ENCODE results near the gene GALNT9.
"Not testable (repeated sequence)": the region's sequence is repeated elsewhere in the genome, so short reads cannot be mapped to it uniquely, and the experiment has no call there.

The GALNT9 gene

DNA sequence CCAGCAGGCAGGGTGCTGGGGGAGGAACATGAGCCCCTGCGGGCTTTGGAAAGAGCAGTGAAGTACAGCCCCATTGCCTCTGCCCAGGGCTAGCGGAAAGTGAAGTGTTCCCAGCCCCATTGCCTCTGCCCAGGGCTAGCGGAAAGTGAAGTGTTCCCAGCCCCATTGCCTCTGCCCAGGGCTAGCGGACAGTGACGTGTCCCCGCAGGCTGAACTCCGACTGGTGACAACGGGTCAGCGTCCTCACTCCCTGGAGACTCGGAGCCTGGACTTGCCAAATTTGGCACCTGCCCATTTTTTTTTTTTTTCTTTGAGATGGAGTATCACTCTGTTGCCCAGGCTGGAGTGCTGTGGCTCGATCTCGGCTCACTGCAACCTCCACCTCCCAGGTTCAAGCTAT lies 134.1 kb downstream of the GALNT9 start:
- DNase-seq, result not testable (repeated sequence)

DNA sequence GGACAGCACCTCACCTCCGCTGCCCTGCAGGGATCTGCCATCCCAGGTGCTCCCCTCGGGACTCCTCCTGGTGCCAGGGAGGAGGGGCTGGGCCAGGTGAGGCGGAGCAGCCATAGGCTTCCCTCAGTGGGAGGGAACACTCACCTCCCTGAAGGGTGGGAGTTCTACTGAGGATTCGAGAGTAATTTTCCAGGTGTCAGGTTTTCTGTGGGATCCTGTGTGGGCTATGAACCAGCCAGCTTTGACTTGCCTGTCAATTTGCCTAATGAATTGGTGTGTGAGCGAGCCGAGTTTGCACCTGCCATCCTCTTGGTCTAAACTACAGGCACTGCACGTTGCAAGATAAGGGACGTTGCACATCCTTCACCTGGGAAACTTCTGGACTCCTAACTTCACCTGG lies 134.8 kb downstream of the GALNT9 start:
- no peak for DNase-seq

DNA sequence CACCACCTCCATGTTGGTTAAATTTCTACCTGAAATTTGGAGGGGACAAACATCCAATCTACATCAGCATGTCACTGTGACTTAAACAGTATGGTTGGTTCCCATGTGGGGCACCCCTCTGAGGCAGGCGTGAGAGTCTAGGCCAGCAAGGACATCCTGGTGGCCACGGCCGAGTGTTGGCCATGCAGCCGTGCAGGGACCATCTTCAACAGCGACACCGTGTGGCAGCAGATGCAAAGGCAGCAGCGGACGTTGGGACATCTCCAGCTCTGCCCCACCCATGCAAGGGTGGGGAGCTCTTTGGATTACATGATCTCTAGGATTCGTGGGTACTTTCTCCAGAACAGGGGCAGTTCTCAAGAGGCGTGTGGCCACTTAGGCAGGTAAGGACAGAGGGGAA lies 135.3 kb downstream of the GALNT9 start:
- DNase-seq, result no peak

DNA sequence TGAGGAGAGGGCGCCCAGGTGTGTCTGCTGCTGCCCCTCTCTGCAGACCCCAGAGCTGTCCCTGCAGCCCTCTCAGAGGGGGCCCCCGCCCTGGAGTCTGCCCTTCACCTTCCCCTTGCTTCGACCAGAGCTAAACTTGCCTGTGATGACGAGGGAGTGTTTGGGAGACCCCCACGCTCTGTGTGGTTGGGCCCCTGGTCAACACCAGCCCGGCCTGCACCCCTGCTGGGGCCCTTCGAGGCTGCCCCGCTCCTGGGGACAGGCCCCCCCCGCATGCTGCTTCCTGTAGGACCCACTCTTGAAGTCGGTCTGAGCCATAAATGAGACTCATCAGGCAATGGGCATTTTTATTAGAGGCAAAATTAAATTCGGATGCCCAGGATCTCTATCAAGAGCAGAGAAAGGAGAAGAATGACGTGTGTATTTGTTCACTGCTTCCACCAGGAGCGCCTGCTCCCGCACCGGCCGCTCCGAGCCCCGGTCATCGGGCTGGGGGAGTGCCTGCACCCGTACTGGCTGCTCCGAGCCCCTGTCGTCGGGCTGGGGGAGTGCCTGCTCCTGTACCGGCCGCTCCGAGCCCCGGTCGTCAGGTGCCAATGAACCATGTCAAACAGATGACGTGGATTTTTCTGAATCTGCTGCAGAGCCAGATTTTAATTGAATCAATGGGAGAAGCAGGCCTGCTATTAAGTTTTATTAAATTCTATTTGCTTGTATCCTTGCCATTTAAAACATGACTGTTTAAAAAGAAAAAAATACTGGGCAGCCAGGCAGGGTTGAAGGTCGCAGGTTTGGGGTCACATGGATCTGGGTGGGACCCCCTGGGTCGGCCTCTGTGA lies 137.5 kb downstream of the GALNT9 start:
- no peak for DNase-seq

DNA sequence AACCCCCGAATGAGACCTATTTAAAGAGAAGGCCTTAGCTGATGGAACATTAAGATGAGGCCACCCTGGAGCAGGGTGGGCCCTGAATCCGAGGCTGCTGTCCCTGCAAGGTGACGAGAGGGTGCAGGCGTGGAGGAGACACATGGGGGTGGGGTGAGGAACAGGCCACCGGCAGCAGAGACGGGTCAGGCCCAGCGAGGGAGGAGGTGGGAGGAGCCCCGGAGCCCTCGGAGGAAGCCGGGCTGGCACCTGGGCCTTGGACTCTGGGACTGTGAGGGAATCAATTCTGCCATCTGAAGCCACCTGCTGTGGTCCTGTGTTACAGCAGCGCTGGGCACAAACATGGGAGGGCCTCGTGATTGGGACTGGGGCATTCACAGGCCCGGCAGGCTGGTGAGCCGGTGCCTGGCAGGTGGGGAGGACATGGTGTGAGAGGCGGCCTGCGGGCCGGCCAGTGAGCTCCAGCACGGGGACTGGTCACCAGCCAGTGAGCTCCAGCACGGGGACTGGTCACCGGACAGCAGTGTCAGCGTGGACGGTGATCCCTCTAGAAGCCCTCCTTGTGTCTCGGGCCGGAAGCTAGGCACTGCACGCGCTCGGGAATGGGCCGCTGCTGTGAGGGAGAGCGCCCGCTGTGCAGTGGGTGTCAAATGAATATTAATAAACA lies 138.4 kb downstream of the GALNT9 start:
- DNase-seq, result no peak

DNA sequence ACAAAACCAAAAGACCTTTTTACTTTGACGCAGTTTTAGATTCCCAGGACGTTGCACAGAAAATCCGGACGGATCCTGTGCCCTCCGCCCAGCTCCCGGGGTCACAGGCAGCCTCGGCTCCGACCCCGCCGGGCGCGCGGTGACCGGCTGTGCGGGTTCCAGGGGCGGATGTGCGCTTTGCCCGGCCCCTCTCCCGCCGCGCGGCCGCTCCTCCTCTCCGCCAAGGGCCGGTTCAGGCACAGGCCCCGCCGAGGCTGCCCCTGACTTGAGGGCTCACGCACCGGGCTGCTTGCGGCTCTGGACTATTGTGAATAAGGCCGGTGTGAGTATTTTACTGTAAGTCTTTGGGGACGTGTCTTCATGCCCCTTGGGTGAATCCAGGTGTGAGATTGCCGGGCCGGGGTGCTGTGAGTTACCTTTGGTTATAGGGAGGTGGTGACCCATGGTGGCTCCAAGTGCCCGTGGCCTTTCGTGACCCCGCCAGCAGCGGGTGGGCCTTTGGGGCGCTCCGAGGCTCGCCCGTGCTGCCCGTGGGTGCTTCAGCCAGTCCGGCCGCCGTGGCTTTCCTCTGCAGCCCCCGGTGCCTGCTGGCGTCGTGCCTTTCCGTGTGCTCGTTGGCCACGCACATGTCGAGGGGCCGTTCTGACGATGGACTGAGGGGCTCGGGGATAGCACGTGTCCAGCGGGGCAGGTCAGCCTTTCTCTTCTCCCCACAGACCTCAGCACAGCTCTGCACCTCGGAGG lies 139.2 kb downstream of the GALNT9 start:
- no peak for DNase-seq

DNA sequence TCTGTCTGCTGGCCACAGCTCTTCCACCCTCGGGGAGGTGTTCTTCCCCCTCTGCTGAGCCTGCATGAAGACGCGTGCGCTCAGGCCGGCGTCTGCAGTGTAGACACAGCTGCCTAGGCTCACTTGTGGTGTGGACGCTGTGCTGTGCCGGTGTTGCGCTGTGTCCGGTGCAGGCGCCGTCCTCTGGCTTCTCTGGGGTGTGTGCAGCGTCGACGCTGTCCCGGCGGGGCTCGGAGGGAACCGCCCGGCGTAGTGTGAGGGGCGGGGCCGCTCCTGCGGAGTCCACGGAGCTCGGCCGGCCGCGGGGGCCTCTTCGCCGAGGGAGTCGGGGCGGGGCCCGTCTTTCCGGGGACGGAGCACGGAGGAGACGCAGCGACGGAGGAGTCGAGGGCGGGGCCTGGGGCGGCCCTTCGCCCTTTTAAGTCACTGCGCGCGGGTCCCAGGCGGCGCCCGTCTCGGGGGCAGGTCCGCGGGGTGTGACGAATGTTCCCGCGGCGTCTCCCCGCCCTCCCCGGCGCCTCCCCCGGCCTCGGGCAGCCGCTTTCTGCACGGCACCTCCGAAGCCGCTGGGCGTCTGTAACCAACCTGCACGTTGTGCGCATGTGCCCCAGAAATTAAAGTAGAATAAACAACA lies 139.9 kb downstream of the GALNT9 start:
- DNase-seq, result peak; percentile 89

DNA sequence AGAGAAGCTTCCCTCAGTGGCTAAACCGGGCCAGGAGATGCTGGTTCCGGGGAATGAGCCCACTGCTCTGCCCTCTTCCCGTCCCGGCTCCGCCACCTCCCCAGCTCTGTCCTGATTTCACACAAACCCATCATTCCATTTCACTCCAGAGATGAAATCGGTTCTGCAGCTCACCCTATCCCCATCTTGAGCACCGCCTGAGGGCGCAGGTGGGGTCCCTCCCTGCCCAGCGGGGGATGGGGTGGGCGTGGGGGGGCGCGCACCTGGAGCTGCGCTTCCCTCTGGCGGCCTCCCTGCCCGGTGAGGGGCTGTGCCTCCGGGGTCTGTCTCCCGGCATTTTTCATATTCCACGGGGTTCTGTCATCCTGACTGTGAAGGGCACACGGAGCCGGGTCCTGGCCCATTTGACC lies 140.5 kb downstream of the GALNT9 start:
- no peak for DNase-seq

DNA sequence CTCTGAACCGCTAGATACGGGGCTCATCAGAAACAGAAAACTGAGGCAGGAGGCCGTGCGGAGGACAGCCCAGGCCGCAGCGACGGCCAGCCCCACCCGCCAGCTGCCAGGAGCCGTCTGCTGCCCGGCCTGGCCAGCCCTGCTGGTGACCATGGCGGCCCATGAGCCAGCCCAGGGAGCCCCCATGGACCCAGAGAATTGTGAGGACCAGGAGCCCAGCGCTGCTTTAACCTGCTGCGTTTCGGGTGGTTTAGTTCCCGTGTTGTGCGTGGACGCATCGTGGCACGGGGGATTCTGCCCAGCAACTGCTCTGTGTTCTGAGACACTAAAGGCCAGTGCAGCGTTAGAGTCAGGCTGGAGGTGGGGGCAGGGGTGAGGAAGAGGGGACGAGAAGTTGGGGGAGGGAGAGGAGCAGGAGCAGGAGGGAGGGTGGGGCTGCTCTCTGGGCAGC lies 140.9 kb downstream of the GALNT9 start:
- DNase-seq, result no peak

DNA sequence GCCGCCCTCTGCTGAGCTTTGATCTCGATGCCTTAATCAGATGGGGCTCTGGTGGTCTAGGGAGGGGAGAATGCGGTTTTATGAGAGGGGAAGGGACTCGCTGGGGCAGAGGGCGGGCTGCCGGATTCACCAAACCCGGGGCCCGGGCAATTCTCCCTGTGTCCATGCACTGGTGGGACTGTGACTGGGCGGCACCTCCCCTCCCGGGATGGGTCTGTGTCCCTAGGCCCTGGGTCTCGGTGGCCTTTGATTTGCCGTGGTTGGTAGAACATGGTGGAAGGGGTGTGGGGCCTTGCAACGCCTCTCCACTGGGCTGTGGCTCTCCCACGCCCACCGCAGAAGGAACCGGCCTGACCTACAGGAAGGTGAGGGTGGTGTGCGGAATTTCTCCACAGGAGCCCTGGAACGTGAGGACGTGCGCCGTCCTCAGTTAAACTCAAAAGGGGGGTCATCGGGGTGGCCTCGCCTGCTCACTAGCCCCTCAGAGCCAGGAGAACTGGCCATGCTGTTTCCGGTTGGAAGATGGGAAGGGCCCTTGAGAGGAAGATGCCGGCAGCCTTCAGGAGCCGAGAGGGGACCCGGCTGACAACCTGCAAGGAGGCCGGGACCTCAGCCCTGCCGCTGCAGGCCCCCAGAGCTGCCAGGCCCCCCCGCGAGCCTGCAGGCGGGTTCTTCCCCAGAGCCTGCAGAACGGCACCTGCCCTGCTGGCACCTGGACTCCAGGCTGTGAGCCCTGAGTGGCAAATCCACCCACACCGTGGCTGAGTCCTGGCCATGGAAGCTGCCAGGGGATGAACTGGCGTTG lies 141.5 kb downstream of the GALNT9 start:
- no peak for DNase-seq

DNA sequence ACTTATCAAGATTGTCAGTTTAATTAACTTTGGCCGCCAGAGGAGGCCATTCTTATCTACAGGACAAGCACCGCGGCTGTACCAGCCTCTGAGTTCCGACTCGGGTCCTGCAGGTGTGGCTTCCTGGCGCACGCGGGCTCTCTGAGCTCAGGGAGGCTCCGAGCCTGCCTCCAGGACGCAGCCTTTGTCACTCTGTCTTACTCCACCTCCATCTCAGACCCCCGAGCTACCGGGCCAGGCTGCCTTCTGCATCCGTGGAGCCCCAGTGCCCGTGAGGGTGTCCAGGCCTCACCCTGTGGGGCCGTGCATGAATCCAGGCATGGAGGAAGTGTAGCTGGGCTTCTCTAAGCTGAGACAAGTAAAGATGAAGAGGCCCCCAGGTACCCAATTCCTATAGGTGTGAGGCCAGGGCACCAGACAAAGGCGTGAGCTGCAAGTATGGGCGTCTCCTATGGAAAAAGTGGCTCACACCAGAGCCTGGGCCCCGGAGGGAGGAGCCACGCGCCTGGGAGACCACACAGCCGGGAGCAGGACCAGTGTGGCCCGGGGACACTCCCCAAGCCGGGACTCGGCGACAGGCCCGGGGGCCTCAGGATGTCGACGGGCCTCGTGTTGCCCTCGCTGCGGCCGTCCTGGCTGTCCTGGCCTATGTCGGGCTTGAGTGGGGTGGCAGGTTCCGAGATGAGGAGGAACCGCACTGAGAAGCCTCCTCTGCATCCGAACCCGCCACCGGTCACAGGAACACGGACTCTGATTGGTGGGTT lies 142.3 kb downstream of the GALNT9 start:
- no peak for DNase-seq

DNA sequence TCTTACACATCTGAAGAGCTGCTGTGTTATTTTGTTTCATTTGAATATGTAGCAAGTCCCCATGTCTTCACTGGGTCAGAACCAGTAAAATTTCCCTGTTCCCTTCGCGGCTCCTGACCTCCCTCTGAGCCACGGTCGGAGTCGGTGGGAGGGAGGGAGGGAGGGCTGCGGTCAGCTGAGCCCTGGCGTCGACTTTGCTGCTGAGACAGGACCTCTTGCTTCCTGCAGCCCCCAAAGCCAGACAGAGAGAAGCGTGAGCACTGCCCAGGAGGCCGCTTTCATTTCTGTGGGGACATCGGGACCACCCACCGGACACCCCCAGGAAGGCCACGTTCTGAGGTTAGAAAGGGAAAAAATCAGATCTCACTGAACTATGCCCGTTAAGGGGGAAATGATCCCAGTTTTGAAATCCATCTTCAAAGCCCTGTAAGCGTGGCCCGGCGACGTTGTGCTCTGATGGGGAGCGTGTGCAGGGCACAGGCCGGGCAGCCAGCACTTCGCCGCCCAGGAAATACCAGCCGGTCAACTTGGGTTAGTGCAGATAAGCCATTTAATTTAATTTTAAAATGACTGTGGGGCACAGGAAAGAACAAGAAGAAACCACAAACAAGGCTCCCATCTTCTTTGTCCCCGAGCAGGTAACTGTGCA lies 143.1 kb downstream of the GALNT9 start:
- no peak for DNase-seq

DNA sequence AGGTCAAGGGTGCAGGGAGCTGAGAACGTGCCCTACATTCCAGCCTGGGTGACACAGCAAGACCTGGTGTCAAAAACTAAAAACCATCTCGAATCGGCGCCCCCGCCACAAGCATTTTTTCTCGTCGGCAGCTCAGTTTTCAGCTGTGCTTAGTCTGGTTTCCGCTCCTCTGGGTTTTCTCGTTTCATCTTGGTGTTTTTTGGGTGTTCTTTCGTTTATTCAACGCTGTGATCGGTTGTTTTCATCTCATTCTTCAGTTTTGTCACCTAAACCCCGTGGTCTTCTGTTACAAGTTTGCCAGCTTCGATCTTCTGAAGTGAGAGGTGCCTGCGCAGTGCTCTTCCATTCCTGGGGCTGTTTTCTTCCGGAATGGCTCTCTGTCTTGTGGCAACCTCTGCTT lies 143.7 kb downstream of the GALNT9 start:
- no peak for DNase-seq

DNA sequence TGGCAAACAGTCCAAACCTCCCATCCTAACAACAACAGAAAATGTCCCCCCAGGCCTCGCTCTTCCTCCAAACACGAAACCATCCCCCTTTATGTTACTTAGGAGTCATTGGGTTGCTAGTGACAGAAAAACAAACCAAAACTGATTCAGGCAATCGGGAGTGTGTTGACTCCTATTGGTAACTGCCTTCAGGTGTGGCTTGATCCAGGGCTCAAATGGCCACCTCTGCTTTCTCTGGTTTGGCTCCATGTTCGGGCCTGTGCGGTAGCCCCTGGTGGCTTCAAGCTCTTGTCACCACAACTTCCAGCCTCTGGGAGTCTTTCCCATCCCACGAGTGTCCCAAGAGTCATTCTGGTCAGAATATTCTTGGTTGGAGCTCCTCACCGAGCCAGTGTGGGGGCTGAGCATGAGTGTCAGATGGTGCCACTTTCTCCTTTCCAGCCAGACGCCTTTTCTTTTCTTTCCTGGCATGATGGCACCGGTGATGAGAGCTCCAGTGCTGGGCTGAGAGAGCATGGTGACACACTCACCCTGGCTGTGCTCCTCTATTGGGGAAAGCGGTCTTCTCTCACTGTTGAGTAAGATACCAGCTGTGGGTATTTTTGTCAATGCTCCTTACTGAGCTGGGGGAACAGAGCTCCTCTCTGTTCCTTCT lies 146.6 kb downstream of the GALNT9 start:
- DNase-seq, result no peak

DNA sequence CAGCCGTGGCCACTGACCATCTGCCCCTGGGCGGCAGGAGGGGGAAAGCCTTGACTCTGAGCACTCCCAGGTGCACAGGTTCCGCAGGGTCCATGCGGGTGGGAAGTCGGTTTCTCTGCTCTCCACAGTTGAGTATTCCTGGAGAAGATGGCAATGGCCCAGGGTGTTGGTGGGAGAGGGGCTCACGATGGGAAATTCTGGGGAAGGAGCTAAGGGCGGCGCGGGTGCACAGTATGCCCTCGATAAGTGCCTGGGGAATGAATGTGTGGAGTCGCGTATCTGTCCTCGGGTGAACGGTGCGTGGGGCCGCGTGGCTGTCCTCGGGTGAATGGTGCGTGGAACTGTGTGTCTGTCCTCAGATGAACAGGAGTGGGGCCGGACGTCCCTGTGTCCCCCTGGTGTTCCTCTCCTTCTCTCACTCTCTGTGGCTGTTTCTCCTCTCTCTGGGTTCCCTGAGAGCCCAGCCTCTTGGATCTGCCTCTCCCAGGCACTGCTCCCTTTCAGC lies 147.1 kb downstream of the GALNT9 start:
- no peak for DNase-seq

DNA sequence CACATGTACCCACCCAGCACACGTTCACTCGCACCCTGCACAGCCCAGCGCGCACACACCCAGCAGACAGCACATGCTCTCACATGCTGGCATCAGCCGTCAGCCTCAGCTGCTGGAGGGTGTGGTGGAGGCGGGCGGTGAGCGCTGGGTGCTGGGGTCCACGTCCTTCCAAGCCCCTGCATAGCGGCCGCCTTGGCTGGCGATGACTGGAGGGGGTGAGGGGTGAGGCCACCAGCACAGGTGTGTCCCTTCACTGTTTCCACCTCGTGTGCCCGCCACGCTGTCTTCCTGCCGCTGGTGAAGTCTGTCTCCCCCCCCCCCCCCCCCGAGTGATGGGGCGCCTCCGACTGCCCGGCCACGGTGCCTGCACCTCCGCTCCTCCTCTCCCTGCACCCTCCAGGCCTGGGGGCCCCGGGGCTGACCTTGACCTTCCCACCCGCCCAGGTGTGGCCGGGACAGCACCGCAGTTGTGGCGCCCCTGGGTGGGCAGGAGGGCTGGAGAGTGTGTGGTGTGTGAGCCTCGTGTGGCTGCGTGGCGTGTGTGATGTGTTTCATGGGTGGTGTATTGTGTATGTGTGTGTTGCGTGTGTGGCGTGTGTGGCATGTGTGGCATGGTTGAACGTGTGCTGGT lies 147.7 kb downstream of the GALNT9 start:
- no peak for DNase-seq

DNA sequence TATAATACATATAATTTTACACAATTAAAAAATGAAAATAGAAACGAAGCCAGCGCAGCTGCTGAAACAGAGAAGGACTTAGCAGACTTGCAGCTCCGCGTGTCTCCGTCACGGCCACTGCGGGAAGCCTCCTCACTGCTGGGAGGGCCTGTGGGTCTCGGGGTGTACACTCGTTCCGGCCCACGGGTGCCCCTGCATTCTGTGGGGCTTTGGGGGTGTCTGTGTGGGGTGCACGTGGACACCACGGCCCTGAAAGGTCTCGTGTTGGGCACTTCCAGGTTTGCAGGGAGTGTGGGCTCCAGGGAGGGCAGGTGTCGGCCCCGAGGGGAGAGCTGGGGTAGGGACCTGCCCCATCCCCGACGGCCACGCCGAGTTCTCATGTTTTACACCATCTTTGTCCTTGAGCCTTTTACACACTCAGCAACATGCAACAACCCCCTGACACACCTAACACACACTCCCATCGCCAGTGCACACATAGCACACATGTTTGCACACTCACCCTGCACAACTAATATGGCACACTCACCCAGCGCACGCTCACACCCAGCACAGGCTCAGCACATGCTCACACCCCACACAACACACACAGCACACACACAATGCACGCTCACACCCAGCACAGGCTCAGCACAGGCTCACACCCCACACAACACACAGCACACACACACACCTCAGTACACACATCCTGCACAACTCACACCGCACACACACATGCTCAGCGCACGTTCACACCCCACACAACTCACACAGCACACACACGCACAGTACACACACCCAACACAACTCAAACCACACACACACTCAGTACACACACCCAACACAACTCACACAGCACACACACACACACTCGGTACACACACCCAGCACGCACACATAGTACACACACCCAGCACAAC lies 148.5 kb downstream of the GALNT9 start:
- no peak for DNase-seq

Measured in NCI-H2171 (cell line).